H1 (cell line): ENCODE measurements around the gene DRAP1. TPM values are rescaled to one million over a fixed set of nuclear protein-coding genes. Genes with fewer than 3 reads are reported as not detected.

Experiments
- CTCF ChIA-PET: fragments of 300-600 bp; sonication (Branson Sonifier 250); formaldehyde crosslinking; loops from one replicate; lab custom pipeline; 2021; ENCODE audit not compliant: partially characterized antibody; lab: Charles Lee
- POLR2A ChIA-PET: fragments of 300-600 bp; sonication (Branson Sonifier 250); formaldehyde crosslinking; loops from one replicate; lab custom pipeline; 2021; ENCODE audit warnings: inconsistent platforms; ENCODE audit not compliant: partially characterized antibody; lab: Charles Lee
- DNase-seq, 2 experiments: peaks; one replicate each; pipeline versions ENCODE4 v3.0.0 to v3.0.0-alpha.2; 2010 to 2022; ENCODE audit warnings: low spot score in 2 of 2, low read depth in 1 of 2, mixed read lengths in 1 of 2
- FAIRE-seq: peaks from 2 replicates; lab custom pipeline; 2011; peaks lifted over from hg19 to GRCh38; lab: Jason Lieb, UNC
- H2AFZ ChIP-seq: 2 replicates; pipeline ENCODE4 v1.8.1; 2012; ENCODE audit warnings: low read length, inconsistent platforms
- H2AK5ac ChIP-seq: 2 replicates; pipeline ENCODE4 v1.6.1; 2013; ENCODE audit warnings: low read depth, low read length
- H2BK120ac ChIP-seq: replicated peaks from 2 replicates; pipeline ENCODE3; 2013; ENCODE audit warnings: low read depth, low read length, inconsistent platforms
- H2BK12ac ChIP-seq: 2 replicates; pipeline ENCODE4 v1.6.1; 2013; ENCODE audit warnings: low read depth, low read length
- H2BK15ac ChIP-seq: 2 replicates; pipeline ENCODE4 v1.6.1; 2013; ENCODE audit warnings: low read length
- H2BK20ac ChIP-seq: 2 replicates; pipeline ENCODE4 v1.6.1; 2013; ENCODE audit warnings: low read length
- H2BK5ac ChIP-seq: 2 replicates; pipeline ENCODE4 v1.6.1; 2013; ENCODE audit warnings: low read depth, low read length
- H3K14ac ChIP-seq: 2 replicates; pipeline ENCODE4 v1.6.1; 2013; ENCODE audit warnings: inconsistent platforms; ENCODE audit not compliant: insufficient read length
- H3K18ac ChIP-seq: 2 replicates; pipeline ENCODE4 v1.6.1; 2013; ENCODE audit warnings: low read length; ENCODE audit errors: extremely low read depth
- H3K23ac ChIP-seq: 2 replicates; pipeline ENCODE4 v1.6.1; 2013; ENCODE audit warnings: inconsistent platforms; ENCODE audit not compliant: insufficient read length
- H3K23me2 ChIP-seq: 2 replicates; pipeline ENCODE4 v1.6.1; 2013; ENCODE audit warnings: low read depth, low read length
- H3K27ac ChIP-seq: 2 replicates; pipeline ENCODE4 v1.6.1; 2011; ENCODE audit warnings: low read depth, low read length, inconsistent platforms
- H3K27me3 ChIP-seq, 4 experiments: replicated peaks in 1 of 4; 1 replicate in 1 of 4; 2 replicates in 3 of 4; pipeline versions ENCODE4 v1.6.1 to v1.8.1; 2011 to 2013; ENCODE audit warnings: low read length in 3 of 4, mild to moderate bottlenecking in 3 of 4, inconsistent platforms in 2 of 4, mixed read lengths in 2 of 4, moderate library complexity in 1 of 4; ENCODE audit not compliant: control insufficient read depth in 3 of 4, insufficient read depth in 3 of 4; ENCODE audit errors: extremely low read depth in 1 of 4
- H3K36me3 ChIP-seq, 4 experiments: 2 replicates each; pipeline versions ENCODE4 v1.6.1 to v1.8.1; 2011 to 2013; ENCODE audit warnings: mild to moderate bottlenecking in 4 of 4, low read length in 3 of 4, moderate library complexity in 2 of 4, control low read depth in 1 of 4, inconsistent platforms in 1 of 4; ENCODE audit not compliant: insufficient read depth in 4 of 4, control insufficient read depth in 2 of 4
- H3K4ac ChIP-seq: replicated peaks from 2 replicates; pipeline ENCODE3; 2013; ENCODE audit warnings: low read length, low read depth, mixed read lengths, inconsistent platforms; ENCODE audit not compliant: insufficient read length
- H3K4me1 ChIP-seq, 4 experiments: replicated peaks in 1 of 4; 1 replicate in 1 of 4; 2 replicates in 3 of 4; pipeline versions ENCODE4 v1.6.1 to v1.8.1; 2011 to 2013; ENCODE audit warnings: low read length in 3 of 4, inconsistent platforms in 2 of 4, mixed read lengths in 1 of 4; ENCODE audit not compliant: insufficient read depth in 4 of 4, control insufficient read depth in 3 of 4
- H3K4me2 ChIP-seq, 2 experiments: 2 replicates each; pipeline versions ENCODE4 v1.6.1 to v1.8.1; 2011 to 2013; ENCODE audit warnings: low read depth in 2 of 2, low read length in 2 of 2, control low read depth in 1 of 2, inconsistent platforms in 1 of 2, mild to moderate bottlenecking in 1 of 2; ENCODE audit not compliant: insufficient read depth in 1 of 2
- H3K4me3 ChIP-seq, 4 experiments: fragments of 200-600, 300-600 bp in 1 of 4; sonication (generic), shearing (Covaris generic), sonication (Bioruptor Twin) in 1 of 4; 2 replicates each; pipeline versions ENCODE4 v1.5.1 to v1.8.1; 2011 to 2016; ENCODE audit warnings: low read length in 4 of 4, low read depth in 3 of 4, control low read depth in 2 of 4, inconsistent platforms in 2 of 4, mild to moderate bottlenecking in 2 of 4, mixed read lengths in 1 of 4, moderate library complexity in 1 of 4; ENCODE audit not compliant: insufficient read depth in 2 of 4; ENCODE audit errors: extremely low read depth in 1 of 4
- H3K56ac ChIP-seq: replicated peaks from 2 replicates; pipeline ENCODE3; 2013; ENCODE audit warnings: low read depth, mild to moderate bottlenecking, mixed read lengths, low read length, inconsistent platforms; ENCODE audit not compliant: insufficient read length
- H3K79me1 ChIP-seq: 2 replicates; pipeline ENCODE4 v1.6.1; 2013; ENCODE audit warnings: low read depth, low read length, control low read depth
- H3K79me2 ChIP-seq, 2 experiments: 2 replicates each; pipeline versions ENCODE4 v1.6.1 to v1.8.1; 2012 to 2013; ENCODE audit warnings: low read length in 2 of 2, mild to moderate bottlenecking in 2 of 2, inconsistent platforms in 1 of 2; ENCODE audit not compliant: insufficient read depth in 2 of 2, control insufficient read depth in 1 of 2
- H3K9ac ChIP-seq, 4 experiments: replicated peaks in 1 of 4; 1 replicate in 1 of 4; 2 replicates in 3 of 4; pipeline versions ENCODE4 v1.6.1 to v1.8.1; 2011 to 2013; ENCODE audit warnings: low read depth in 3 of 4, low read length in 3 of 4, control low read depth in 2 of 4, mild to moderate bottlenecking in 2 of 4, moderate library complexity in 2 of 4, inconsistent platforms in 1 of 4; ENCODE audit errors: extremely low read depth in 1 of 4
- H3K9me3 ChIP-seq, 2 experiments: 2 replicates each; pipeline versions ENCODE4 v1.6.1 to v1.8.1; 2012 to 2013; ENCODE audit warnings: mild to moderate bottlenecking in 2 of 2, moderate library complexity in 2 of 2, control low read depth in 1 of 2, inconsistent platforms in 1 of 2, low read depth in 1 of 2, low read length in 1 of 2, mixed read lengths in 1 of 2; ENCODE audit not compliant: insufficient read depth in 2 of 2
- H4K20me1 ChIP-seq, 2 experiments: replicated peaks in 1 of 2; 2 replicates each; pipeline versions ENCODE3 to v1.8.1; 2011 to 2013; ENCODE audit warnings: inconsistent platforms in 2 of 2, low read length in 2 of 2, mild to moderate bottlenecking in 1 of 2; ENCODE audit not compliant: insufficient read depth in 2 of 2, control insufficient read depth in 1 of 2
- H4K5ac ChIP-seq: 2 replicates; pipeline ENCODE4 v1.6.1; 2013; ENCODE audit warnings: low read length, low read depth, mixed read lengths, inconsistent platforms; ENCODE audit not compliant: insufficient read length
- H4K8ac ChIP-seq: 2 replicates; pipeline ENCODE4 v1.8.0; 2013; ENCODE audit warnings: mild to moderate bottlenecking, moderate library complexity, low read length, inconsistent platforms; ENCODE audit not compliant: insufficient read depth; ENCODE audit errors: extremely low read depth
- H4K91ac ChIP-seq: replicated peaks from 2 replicates; pipeline ENCODE3; 2013; ENCODE audit warnings: low read length, mixed read lengths, inconsistent platforms; ENCODE audit not compliant: insufficient read length
- ATF3 ChIP-seq: IDR thresholded peaks from 2 replicates; pipeline ENCODE4 v1.6.1; 2011; ENCODE audit warnings: low read depth, mild to moderate bottlenecking, low read length; ENCODE audit not compliant: insufficient read depth
- CREB1 ChIP-seq: IDR thresholded peaks from 2 replicates; pipeline ENCODE4 v1.6.1; 2012; ENCODE audit warnings: inconsistent platforms
- GTF2F1 ChIP-seq: IDR thresholded peaks from 2 replicates; pipeline ENCODE4 v1.6.1; 2012; ENCODE audit warnings: low read depth, low read length, improper control_type of control experiment, borderline replicate concordance
- HDAC6 ChIP-seq: IDR thresholded peaks from one replicate; pipeline ENCODE4 v1.7.1; 2012; ENCODE audit warnings: low read depth, mild to moderate bottlenecking, inconsistent platforms, low read length, moderate library complexity
- JUN ChIP-seq: IDR thresholded peaks from 2 replicates; pipeline ENCODE4 v1.6.1; 2011; ENCODE audit warnings: low read depth, mild to moderate bottlenecking, improper control_type of control experiment, low read length
- KDM4A ChIP-seq: IDR thresholded peaks from one replicate; pipeline ENCODE4 v1.7.1; 2012; ENCODE audit warnings: low read depth, mild to moderate bottlenecking, moderate library complexity, low read length, inconsistent platforms; ENCODE audit not compliant: severe bottlenecking
- KDM5A ChIP-seq: fragments of 200-600 bp; IDR thresholded peaks from 2 replicates; pipeline ENCODE4 v1.7.1; 2012; ENCODE audit warnings: mild to moderate bottlenecking, low read length, inconsistent platforms, mixed read lengths
- MAFK ChIP-seq: IDR thresholded peaks from 2 replicates; pipeline ENCODE4 v1.6.1; 2012; ENCODE audit warnings: low read depth, mild to moderate bottlenecking, improper control_type of control experiment, low read length
- POLR2AphosphoS5 ChIP-seq: IDR thresholded peaks from 2 replicates; pipeline ENCODE4 v1.6.1; 2011; ENCODE audit warnings: low read depth, low read length
- RBBP5 ChIP-seq: IDR thresholded peaks from 2 replicates; pipeline ENCODE4 v1.7.1; 2012; ENCODE audit warnings: low read depth, mild to moderate bottlenecking, inconsistent platforms, low read length, moderate library complexity, borderline replicate concordance
- SIRT6 ChIP-seq: IDR thresholded peaks from one replicate; pipeline ENCODE4 v1.7.1; 2012; ENCODE audit warnings: low read length, inconsistent platforms
- SUZ12 ChIP-seq: fragments of 200-600 bp; sonication (generic); IDR thresholded peaks from 2 replicates; pipeline ENCODE4 v1.6.1; 2012; ENCODE audit warnings: mild to moderate bottlenecking, inconsistent platforms, low read length, moderate library complexity, mixed read lengths
- TAF1 ChIP-seq: IDR thresholded peaks from 2 replicates; pipeline ENCODE4 v1.6.1; 2011; ENCODE audit warnings: mild to moderate bottlenecking, low read depth, low read length
- TCF12 ChIP-seq: IDR thresholded peaks from 2 replicates; pipeline ENCODE4 v1.6.1; 2011; ENCODE audit warnings: low read depth, mild to moderate bottlenecking, low read length
- TEAD4 ChIP-seq: IDR thresholded peaks from 2 replicates; pipeline ENCODE4 v1.6.1; 2012; ENCODE audit warnings: low read depth, low read length, inconsistent platforms, mixed read lengths
- WGBS, 2 experiments: shearing (Covaris generic) in 1 of 2; methylation state at CpG; one replicate each; pipeline versions ENCODE4 v1.1.6 to v1.1.7; 2013 to 2015; ENCODE audit warnings: low lambda C conversion rate in 2 of 2, mixed read lengths in 2 of 2, inconsistent platforms in 1 of 2, low coverage in 1 of 2, missing lambda C conversion rate in 1 of 2; ENCODE audit not compliant: insufficient replicate concordance in 2 of 2, insufficient coverage in 1 of 2, insufficient read length in 1 of 2; ENCODE audit errors: extremely low coverage in 1 of 2, missing lambda C conversion rate in 1 of 2; 5-methylcytosine and 5-hydroxymethylcytosine counted together
- polyA plus RNA-seq, 7 experiments: library from polyadenylated mRNA; depleted of rRNA in 3 of 7; stranded (reverse) in 5 of 7; unstranded in 2 of 7; fragments of >200 nt in 5 of 7; fragments of 200-250 nt in 2 of 7; gene quantifications; 1 replicate in 5 of 7; 2 replicates in 1 of 7; 4 replicates in 1 of 7; pipeline versions ENCODE4 v1.2.1 to v1.2.3, GENCODE V29; 2011 to 2013; ENCODE audit warnings: missing spikeins in 2 of 7, mixed read lengths in 2 of 7
- total RNA-seq: library from RNA; stranded (reverse); fragmentation: NEBNext Ultra II Directional; extraction: Animal tissue kit (Norgen Biotek cat#: 25700); gene quantifications from 2 replicates; pipeline ENCODE4 v1.2.1, GENCODE V29; 2021

The DRAP1 gene
- total and polyA plus RNA-seq, 2 of the 8 experiments (the other 6 are each of a cell fraction or from before 2014, with no cell fraction given), result 62.5 to 98.7 TPM

DNA sequence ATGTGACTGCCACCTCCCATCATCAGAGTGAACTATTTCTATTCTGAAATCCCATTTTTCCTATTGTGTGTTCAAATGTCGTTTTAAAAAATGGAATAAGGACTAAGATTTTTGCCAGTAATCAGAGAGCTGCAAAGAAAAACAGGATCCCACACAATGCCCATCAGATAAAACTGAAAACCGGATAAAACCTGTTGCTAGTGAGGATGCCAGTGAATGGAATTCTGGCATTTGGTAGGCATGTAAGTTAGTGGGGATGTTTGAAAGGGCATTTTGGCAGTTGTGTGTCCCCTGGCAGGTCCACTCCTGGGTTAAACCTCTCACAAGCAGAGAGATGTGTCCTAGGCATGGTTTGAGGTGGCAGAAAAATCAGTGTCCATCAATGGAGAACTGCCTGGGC, 6.2 kb downstream of the DRAP1 start:
- Histone ChIP-seq H3K56ac (no peak overlapping the region), H3K9me3 (no peaks in the 10 kb centered on the region), H3K14ac (no peak overlapping the region), H2AFZ (no peak overlapping the region), H2BK120ac (no peak overlapping the region), H2AK5ac (no peak overlapping the region), H3K27me3 (no peaks in the 10 kb centered on the region), H3K4me3 (no peak overlapping the region), H2BK12ac (no peak overlapping the region), H3K79me1 (0 out of 2 replicates have a peak, but pooled peaks cover under 1% of the 10 kb centered on the region), H3K27ac (no peak overlapping the region), H3K36me3 (peaks cover 0 to 8% (median 5%) of the 10 kb centered on the region in 4 experiments; a peak in 4 of 8 replicates), H3K18ac (no peak overlapping the region), H2BK5ac (no peak overlapping the region), H4K8ac (no peak overlapping the region), H3K4me2 (no peak overlapping the region), H4K20me1 (no peaks in the 10 kb centered on the region), H3K4me1 (peaks cover 2 to 8% (median 3%) of the 10 kb centered on the region in 4 experiments; a peak in 5 of 7 replicates), H4K91ac (no peak overlapping the region), H3K79me2 (no peaks in the 10 kb centered on the region), H4K5ac (no peak overlapping the region), H3K9ac (no peak overlapping the region), H3K4ac (no peak overlapping the region), H2BK20ac (no peak overlapping the region), H2BK15ac (no peak overlapping the region), H3K23ac (no peak overlapping the region), H3K23me2 (peaks cover 2% of the 10 kb centered on the region; the same call in 1 of the 2 replicates)
- FAIRE-seq (no peak), DNase-seq (no peak)
- WGBS, 2 experiments, result 80% methylated on average over 2 of the region's 2 CpGs; no CpG with 5 or more reads in 1 of the 2 experiments
- ChIA-PET CTCF (interaction anchor here (0.6 to 1.3 kb wide), 5 partner anchors 24 to 98 kb away, joined by 3 read pairs; partner anchors contain the start of gene CCDC85B), POLR2A (interaction anchor here (1.2 to 1.8 kb wide), 3 partner anchors 15 to 68 kb away, joined by 3 to 5 read pairs (median 3); no protein-coding TSS in a partner anchor)
- TF ChIP-seq TAF1 (no peak), TEAD4 (no peak), ATF3 (no peak), KDM4A (no peak), SIRT6 (no peak), JUN (no peak), RBBP5 (no peak), SUZ12 (no peak), HDAC6 (no peak), GTF2F1 (no peak), KDM5A (no peak), CREB1 (no peak), MAFK (no peak), POLR2AphosphoS5 (no peak), TCF12 (no peak)
